Cerebellar nuclear complex (tissue), 1 donor: ENCODE results near the gene HSD3B2.
"Not testable (repeated sequence)": the region's sequence is repeated elsewhere in the genome, so short reads cannot be mapped to it uniquely, and the experiment has no call there.

Experiments used
- DNase-seq, 2 experiments: peaks; one replicate each; lab custom pipeline; 2025; lab: John Stamatoyannopoulos, UW

The HSD3B2 gene

GRCh38 chr1:119414950-119415349, at the start of gene HSD3B2:
TSS of gene HSD3B2 (plus strand) at chr1:119415150. CDS start at chr1:119415420, 270 bp downstream.
- DNase-seq: no peak

GRCh38 chr1:119366424-119366823, 48.5 kb upstream of the HSD3B2 start:
- no peak for DNase-seq

- no peak for DNase-seq
These were observed 47.4 kb upstream of the HSD3B2 start for GRCh38 chr1:119367432-119368124.

GRCh38 chr1:119368554-119368953, 46.4 kb upstream of the HSD3B2 start, which contains the start of gene HAO2:
TSS of gene HAO2 (plus strand) at chr1:119368785. CDS start at chr1:119381086, 12,301 bp downstream.
- no peak for DNase-seq

GRCh38 chr1:119370748-119371147, 44.2 kb upstream of the HSD3B2 start:
- DNase-seq: no peak

- no peak for DNase-seq
These were observed 43.1 kb upstream of the HSD3B2 start for GRCh38 chr1:119371815-119372214.

GRCh38 chr1:119372503-119373086, 42.4 kb upstream of the HSD3B2 start:
- DNase-seq: no peak

- DNase-seq: no peak
These were observed 41.5 kb upstream of the HSD3B2 start for GRCh38 chr1:119373465-119373864.

GRCh38 chr1:119374208-119374874, 40.6 kb upstream of the HSD3B2 start:
- DNase-seq: no peak

- DNase-seq: no peak
These were observed 39.6 kb upstream of the HSD3B2 start for GRCh38 chr1:119375366-119375765.

- DNase-seq: no peak
These were observed 38.4 kb upstream of the HSD3B2 start for GRCh38 chr1:119376594-119376993.

GRCh38 chr1:119377594-119377993, 37.4 kb upstream of the HSD3B2 start:
- not testable (repeated sequence) for DNase-seq

GRCh38 chr1:119379117-119379516, 35.8 kb upstream of the HSD3B2 start:
- DNase-seq: no peak

- DNase-seq: no peak
These were observed 34.6 kb upstream of the HSD3B2 start for GRCh38 chr1:119380304-119380703.

- no peak for DNase-seq
These were observed 33.8 kb upstream of the HSD3B2 start for GRCh38 chr1:119380983-119381662.

GRCh38 chr1:119384591-119384990, 30.4 kb upstream of the HSD3B2 start:
- no peak for DNase-seq

GRCh38 chr1:119385650-119386049, 29.3 kb upstream of the HSD3B2 start:
- DNase-seq: no peak

GRCh38 chr1:119387858-119388257, 27.1 kb upstream of the HSD3B2 start:
- DNase-seq: no peak

GRCh38 chr1:119388450-119388849, 26.5 kb upstream of the HSD3B2 start:
- DNase-seq: no peak

GRCh38 chr1:119390526-119390925, 24.4 kb upstream of the HSD3B2 start:
- no peak for DNase-seq

GRCh38 chr1:119391749-119392148, 23.2 kb upstream of the HSD3B2 start:
- DNase-seq: no peak

GRCh38 chr1:119394085-119394484, 20.9 kb upstream of the HSD3B2 start:
- no peak for DNase-seq

GRCh38 chr1:119396982-119397381, 18.0 kb upstream of the HSD3B2 start:
- DNase-seq: no peak
